A673 (cell line): ENCODE measurements around the gene SLC41A3. TPM values are rescaled to one million over a fixed set of nuclear protein-coding genes. Genes with fewer than 3 reads are reported as not detected.

ENCODE experiments used
- BruUV-seq: library from RNA; stranded (reverse); fragments of 400-500 nt; replicated peaks from 2 replicates; lab custom pipeline; 2021; lab: Mats Ljungman, UMichigan
- CTCF ChIA-PET: fragments of 300-600 bp; sonication (Branson Sonifier 250); formaldehyde crosslinking; loops from one replicate; lab custom pipeline; 2022; ENCODE audit warnings: antibody characterized with exemption; lab: Charles Lee
- POLR2A ChIA-PET: fragments of 300-600 bp; sonication (Branson Sonifier 250); formaldehyde crosslinking; loops from one replicate; lab custom pipeline; 2022; ENCODE audit warnings: antibody characterized with exemption; ENCODE audit not compliant: low non-redundant PET; lab: Charles Lee
- DNase-seq: peaks from one replicate; pipeline ENCODE4 v3.0.0-alpha.2; 2015; ENCODE audit warnings: low spot score
- H3K27ac ChIP-seq: fragments of 200-600 bp; sonication (generic); 2 replicates; pipeline ENCODE4 v1.5.1; 2016; ENCODE audit warnings: mixed run types, low read depth, mild to moderate bottlenecking, mixed read lengths, antibody characterized with exemption, low read length; ENCODE audit not compliant: poor library complexity, severe bottlenecking
- H3K27me3 ChIP-seq: fragments of 200-600 bp; sonication (generic); replicated peaks from 2 replicates; pipeline ENCODE4 v1.6.1; 2017; ENCODE audit warnings: mixed run types, low read depth, mild to moderate bottlenecking, mixed read lengths, antibody characterized with exemption, low read length; ENCODE audit not compliant: insufficient read depth, poor library complexity
- H3K36me3 ChIP-seq: fragments of 200-600 bp; sonication (generic); 2 replicates; pipeline ENCODE4 v1.6.1; 2016; ENCODE audit warnings: mixed run types, mild to moderate bottlenecking, mixed read lengths, antibody characterized with exemption, low read length; ENCODE audit not compliant: insufficient read depth, poor library complexity, severe bottlenecking
- H3K4me1 ChIP-seq: fragments of 200-600 bp; sonication (generic); 2 replicates; pipeline ENCODE4 v1.6.1; 2017; ENCODE audit warnings: mixed run types, mild to moderate bottlenecking, mixed read lengths, antibody characterized with exemption, low read length; ENCODE audit not compliant: insufficient read depth, poor library complexity, severe bottlenecking
- H3K4me3 ChIP-seq: fragments of 200-600 bp; sonication (generic); 2 replicates; pipeline ENCODE4 v1.5.1; 2016; ENCODE audit warnings: low read depth, mixed run types, mild to moderate bottlenecking, mixed read lengths, low read length; ENCODE audit not compliant: poor library complexity, severe bottlenecking
- H3K9me3 ChIP-seq: fragments of 200-600 bp; sonication (generic); 2 replicates; pipeline ENCODE4 v1.6.1; 2016; ENCODE audit warnings: mixed run types, low read depth, mild to moderate bottlenecking, mixed read lengths, antibody characterized with exemption, low read length; ENCODE audit not compliant: poor library complexity, severe bottlenecking
- EZH2 ChIP-seq: fragments of 200-600 bp; sonication (generic); IDR thresholded peaks from 2 replicates; pipeline ENCODE4 v1.6.1; 2017; ENCODE audit warnings: borderline replicate concordance, low read depth, mild to moderate bottlenecking, mixed read lengths, antibody characterized with exemption, low read length; ENCODE audit not compliant: poor library complexity, severe bottlenecking
- intact Hi-C: fragments of 100-400 bp; cut with micrococcal nuclease; formaldehyde crosslinking; loops from one replicate; pipeline ENCODE4 v1.10.0; 2022; ENCODE audit not compliant: unreplicated experiment
- total RNA-seq: library from RNA; stranded (reverse); gene quantifications from 2 replicates; pipeline ENCODE4 v1.2.3, GENCODE V29; 2021
- TF ChIP-seq, protein P1 (sequence below): fragments of 300-800, 200-600 bp; sonication (generic); conservative IDR thresholded peaks from 2 replicates; pipeline ENCODE4 v1.5.1; 2017; ENCODE audit warnings: low read depth, mild to moderate bottlenecking, antibody characterized with exemption, low read length, moderate library complexity, mixed read lengths

SLC41A3 gene
- total RNA-seq, 1 experiment from 2014 or later: 56.5 TPM

DNA sequence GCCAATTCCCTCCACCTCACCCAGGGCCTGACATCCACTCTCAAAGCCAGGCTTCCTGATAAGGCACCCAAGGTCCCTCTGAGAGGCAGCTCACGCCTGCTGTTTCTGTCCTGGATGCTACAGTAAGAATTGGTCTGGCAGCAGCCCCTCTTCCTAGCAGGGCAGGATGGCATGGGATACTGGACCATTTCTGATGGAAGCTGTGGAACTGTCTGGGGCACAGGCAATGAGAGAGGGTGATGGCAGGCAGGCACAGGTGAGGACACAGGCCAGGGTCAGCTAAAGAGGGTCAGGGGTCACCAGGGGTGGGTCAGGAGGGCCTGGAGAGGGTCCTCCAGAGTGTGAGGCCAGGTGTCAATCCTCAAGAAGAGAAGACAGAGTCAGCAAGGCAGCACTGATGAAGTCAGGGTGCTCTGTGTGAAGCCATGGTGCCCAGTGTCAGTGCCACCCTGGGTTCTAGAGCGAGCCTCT lies 41.9 kb upstream of the SLC41A3 start:
- Histone ChIP-seq H3K36me3 (no peaks in the 10 kb centered on the region), H3K9me3 (no peaks in the 10 kb centered on the region), H3K4me1 (no peaks in the 10 kb centered on the region), H3K27me3 (no peaks in the 10 kb centered on the region), H3K4me3 (no peak overlapping the region), H3K27ac (no peak overlapping the region)
- no peak for DNase-seq
- TF ChIP-seq, protein P1, sequence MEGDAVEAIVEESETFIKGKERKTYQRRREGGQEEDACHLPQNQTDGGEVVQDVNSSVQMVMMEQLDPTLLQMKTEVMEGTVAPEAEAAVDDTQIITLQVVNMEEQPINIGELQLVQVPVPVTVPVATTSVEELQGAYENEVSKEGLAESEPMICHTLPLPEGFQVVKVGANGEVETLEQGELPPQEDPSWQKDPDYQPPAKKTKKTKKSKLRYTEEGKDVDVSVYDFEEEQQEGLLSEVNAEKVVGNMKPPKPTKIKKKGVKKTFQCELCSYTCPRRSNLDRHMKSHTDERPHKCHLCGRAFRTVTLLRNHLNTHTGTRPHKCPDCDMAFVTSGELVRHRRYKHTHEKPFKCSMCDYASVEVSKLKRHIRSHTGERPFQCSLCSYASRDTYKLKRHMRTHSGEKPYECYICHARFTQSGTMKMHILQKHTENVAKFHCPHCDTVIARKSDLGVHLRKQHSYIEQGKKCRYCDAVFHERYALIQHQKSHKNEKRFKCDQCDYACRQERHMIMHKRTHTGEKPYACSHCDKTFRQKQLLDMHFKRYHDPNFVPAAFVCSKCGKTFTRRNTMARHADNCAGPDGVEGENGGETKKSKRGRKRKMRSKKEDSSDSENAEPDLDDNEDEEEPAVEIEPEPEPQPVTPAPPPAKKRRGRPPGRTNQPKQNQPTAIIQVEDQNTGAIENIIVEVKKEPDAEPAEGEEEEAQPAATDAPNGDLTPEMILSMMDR: no peak
- no peak for TF ChIP-seq EZH2
- CTCF ChIA-PET: no interaction called here
- BruUV-seq: no TSS peak
- POLR2A ChIA-PET: no interaction called here
- intact Hi-C loops: no loop called here

DNA sequence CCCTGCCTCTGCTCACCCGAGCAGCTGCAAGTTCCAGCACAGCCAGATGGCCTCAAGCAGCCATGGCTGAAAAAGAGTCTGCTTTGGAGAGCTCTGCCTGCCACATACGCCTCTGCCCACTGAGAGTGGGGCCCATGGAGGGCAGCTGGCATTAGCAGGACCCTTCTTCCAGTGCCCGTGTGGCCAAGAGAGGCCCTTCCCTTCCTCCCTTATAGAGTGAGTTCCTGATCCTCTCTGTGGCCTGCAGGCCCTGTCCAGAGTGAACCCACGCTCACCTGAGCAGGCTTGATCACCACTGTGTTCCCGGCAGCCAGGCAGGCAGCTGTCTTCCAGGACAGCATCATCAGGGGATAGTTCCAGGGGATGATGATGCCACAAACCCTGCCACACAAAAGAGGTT lies 41.4 kb upstream of the SLC41A3 start:
- no peak for DNase-seq
- POLR2A ChIA-PET: no interaction called here

DNA sequence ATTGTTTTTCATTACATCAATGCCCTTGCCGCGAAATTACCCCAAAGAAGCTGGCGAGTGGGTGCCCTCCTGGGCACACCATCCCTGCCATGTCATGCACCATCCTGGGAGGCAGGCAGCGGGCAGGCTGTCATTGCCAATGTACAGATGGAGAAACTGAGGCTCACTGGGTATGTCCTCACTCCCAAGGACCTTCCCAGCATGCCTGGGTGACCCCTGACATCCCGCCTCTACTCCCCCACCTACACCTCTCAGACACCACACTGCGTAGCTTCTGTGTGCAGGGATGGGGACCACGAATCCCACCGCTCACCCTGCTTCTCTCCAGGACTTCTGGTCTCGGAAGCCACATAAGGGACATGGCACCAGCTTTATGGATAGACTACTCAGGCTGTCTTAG lies 41.0 kb upstream of the SLC41A3 start:
- ChIA-PET CTCF (no interaction called here), POLR2A (no interaction called here)
- H3K4me3 ChIP-seq: no peak overlapping the region
- H3K4me1 ChIP-seq: no peaks in the 10 kb centered on the region
- no peak overlapping the region for H3K27ac ChIP-seq
- DNase-seq: no peak
- no TSS peak for BruUV-seq
- TF ChIP-seq EZH2: no peak
- TF ChIP-seq, protein P1: no peak
- H3K36me3 ChIP-seq: no peaks in the 10 kb centered on the region
- H3K9me3 ChIP-seq: no peaks in the 10 kb centered on the region
- intact Hi-C loops: no loop called here
- no peaks in the 10 kb centered on the region for H3K27me3 ChIP-seq

More for the DNA sequence above, 41.4 kb upstream of the SLC41A3 start:
- Histone ChIP-seq H3K36me3 (no peaks in the 10 kb centered on the region), H3K27me3 (no peaks in the 10 kb centered on the region), H3K4me3 (no peak overlapping the region), H3K27ac (no peak overlapping the region), H3K9me3 (no peaks in the 10 kb centered on the region), H3K4me1 (no peaks in the 10 kb centered on the region)
- no peak for TF ChIP-seq EZH2
- TF ChIP-seq, protein P1: no peak
- intact Hi-C loops: no loop called here
- CTCF ChIA-PET: no interaction called here
- no TSS peak for BruUV-seq
